ENCODE data around the gene FBXL16. TPM values are rescaled to one million over a fixed set of nuclear protein-coding genes. Genes with fewer than 3 reads are reported as not detected.

The FBXL16 gene
- total RNA-seq, 1 experiment from 2014 or later = 40.5 TPM

DNA sequence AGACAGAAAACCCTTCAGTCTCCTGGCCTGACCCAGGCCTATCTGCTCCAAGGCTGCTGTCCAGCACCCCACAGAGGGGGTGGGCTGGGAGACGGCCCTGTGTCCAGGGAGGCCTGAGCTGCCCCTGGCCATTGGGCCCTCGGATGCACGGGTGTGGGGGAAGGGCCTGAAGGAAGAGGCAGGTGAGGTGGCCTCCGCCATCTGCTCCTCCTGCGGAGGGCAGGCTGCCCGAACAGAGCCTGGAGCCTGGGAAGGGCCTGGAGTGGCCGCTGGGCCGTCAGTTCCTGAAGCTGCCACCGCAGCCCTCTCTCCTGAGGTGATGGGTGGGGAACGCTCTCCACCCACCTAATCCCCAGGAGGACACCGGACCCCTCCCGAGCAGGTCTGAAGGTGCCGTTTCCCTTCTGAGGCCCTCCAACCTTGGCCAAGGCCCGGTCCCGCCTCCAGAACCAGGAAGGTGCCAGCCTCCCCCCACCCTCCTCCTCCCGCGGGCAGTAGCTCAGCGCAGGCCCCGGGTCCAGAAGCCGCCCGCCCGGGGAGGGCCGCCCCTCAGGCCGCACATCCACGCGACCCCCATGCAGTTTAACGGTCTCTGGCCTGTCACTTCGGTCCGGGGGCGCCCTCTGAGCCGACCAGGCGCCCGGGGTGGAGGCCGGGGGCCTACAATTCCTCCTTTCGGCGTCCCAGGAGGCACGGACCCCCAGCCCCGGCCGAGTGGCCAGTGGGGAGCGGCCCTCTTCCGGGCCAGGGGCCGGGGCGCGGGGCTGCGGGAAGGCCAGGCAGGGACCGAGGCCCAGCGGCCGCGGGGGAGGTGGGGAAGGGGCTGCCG, 835 bp downstream of the FBXL16 start:
- H3K4me1 Mint-ChIP-seq (ENCODE audit: insufficient read depth, unreplicated experiment) = peaks cover 12% of the 10 kb centered on the region
- ChIA-PET POLR2A (interaction anchor here (0.9 to 3.2 kb wide), 11 partner anchors 8 to 62 kb away, joined by 3 to 24 read pairs (median 4); partner anchors contain the start of genes ANTKMT, CIAO3, METRN and WDR24), CTCF (interaction anchor here (0.5 to 1.5 kb wide), 5 partner anchors 10 to 352 kb away, joined by 3 to 6 read pairs (median 4); partner anchors contain the start of gene METRN)
- intact Hi-C loops (cut with micrococcal nuclease) = no loop called here
- H3K27ac Mint-ChIP-seq (ENCODE audit: low read depth, unreplicated experiment) = no peak overlapping the region
- H3K36me3 Mint-ChIP-seq (ENCODE audit: insufficient read depth, unreplicated experiment) = peaks cover 15% of the 10 kb centered on the region
- TF ChIP-seq, protein P1, sequence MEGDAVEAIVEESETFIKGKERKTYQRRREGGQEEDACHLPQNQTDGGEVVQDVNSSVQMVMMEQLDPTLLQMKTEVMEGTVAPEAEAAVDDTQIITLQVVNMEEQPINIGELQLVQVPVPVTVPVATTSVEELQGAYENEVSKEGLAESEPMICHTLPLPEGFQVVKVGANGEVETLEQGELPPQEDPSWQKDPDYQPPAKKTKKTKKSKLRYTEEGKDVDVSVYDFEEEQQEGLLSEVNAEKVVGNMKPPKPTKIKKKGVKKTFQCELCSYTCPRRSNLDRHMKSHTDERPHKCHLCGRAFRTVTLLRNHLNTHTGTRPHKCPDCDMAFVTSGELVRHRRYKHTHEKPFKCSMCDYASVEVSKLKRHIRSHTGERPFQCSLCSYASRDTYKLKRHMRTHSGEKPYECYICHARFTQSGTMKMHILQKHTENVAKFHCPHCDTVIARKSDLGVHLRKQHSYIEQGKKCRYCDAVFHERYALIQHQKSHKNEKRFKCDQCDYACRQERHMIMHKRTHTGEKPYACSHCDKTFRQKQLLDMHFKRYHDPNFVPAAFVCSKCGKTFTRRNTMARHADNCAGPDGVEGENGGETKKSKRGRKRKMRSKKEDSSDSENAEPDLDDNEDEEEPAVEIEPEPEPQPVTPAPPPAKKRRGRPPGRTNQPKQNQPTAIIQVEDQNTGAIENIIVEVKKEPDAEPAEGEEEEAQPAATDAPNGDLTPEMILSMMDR (IDR thresholded peaks at IDR 0.05; ENCODE audit: unreplicated experiment) = no peak
- no peaks in the 10 kb centered on the region for H3K9me3 Mint-ChIP-seq (ENCODE audit: unreplicated experiment)
- H3K27me3 Mint-ChIP-seq (ENCODE audit: insufficient read depth, unreplicated experiment) = no peaks in the 10 kb centered on the region
- no TSS peak for BruUV-seq (replicated peaks)
- peak overlapping the region; percentile 83 for H3K4me3 Mint-ChIP-seq (ENCODE audit: unreplicated experiment)
- no peak for DNase-seq (ENCODE audit: unreplicated experiment)

DNA sequence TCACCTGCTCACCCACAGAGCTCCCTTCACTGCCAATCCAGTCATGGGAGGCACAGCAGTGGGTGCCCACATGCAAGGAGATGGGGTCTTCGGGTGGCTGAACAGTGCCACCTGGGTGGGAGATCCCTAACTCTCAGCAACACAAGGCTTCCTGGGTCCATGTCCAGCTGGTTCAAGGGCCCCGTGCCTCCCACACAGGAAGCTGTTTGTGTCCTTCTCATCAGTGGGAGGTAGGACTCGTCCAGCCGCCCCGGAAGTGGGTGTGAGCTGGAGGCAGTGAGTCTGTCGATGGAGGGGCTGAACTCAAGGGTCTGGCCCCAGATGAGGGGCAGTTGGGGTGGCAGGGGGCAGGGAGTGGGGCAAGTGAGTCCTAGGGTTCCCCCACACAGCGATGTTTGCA, 1.6 kb downstream of the FBXL16 start:
- no peaks in the 10 kb centered on the region for H3K27me3 Mint-ChIP-seq (ENCODE audit: insufficient read depth, unreplicated experiment)
- H3K36me3 Mint-ChIP-seq (ENCODE audit: insufficient read depth, unreplicated experiment) = peaks cover 20% of the 10 kb centered on the region
- H3K27ac Mint-ChIP-seq (ENCODE audit: low read depth, unreplicated experiment) = no peak overlapping the region
- peak overlapping the region; percentile 83 for H3K4me3 Mint-ChIP-seq (ENCODE audit: unreplicated experiment)
- POLR2A ChIA-PET = interaction anchor here (0.5 to 3.2 kb wide), 11 partner anchors 9 to 1292 kb away, joined by 3 to 24 read pairs (median 4); partner anchors contain the start of genes ANTKMT, CIAO3, JMJD8 and METRN
- H3K4me1 Mint-ChIP-seq (ENCODE audit: insufficient read depth, unreplicated experiment) = peaks cover 12% of the 10 kb centered on the region
- CTCF ChIA-PET = interaction anchor here (0.5 to 1.5 kb wide), 10 partner anchors 8 to 1080 kb away, joined by 3 to 6 read pairs (median 3); partner anchors contain the start of genes ANTKMT, METRN and RHOT2
- no TSS peak for BruUV-seq (replicated peaks)
- intact Hi-C loops (cut with micrococcal nuclease) = no loop called here
- TF ChIP-seq, protein P1 (IDR thresholded peaks at IDR 0.05; ENCODE audit: unreplicated experiment) = no peak
- H3K9me3 Mint-ChIP-seq (ENCODE audit: unreplicated experiment) = no peaks in the 10 kb centered on the region
- no peak for DNase-seq (ENCODE audit: unreplicated experiment)

DNA sequence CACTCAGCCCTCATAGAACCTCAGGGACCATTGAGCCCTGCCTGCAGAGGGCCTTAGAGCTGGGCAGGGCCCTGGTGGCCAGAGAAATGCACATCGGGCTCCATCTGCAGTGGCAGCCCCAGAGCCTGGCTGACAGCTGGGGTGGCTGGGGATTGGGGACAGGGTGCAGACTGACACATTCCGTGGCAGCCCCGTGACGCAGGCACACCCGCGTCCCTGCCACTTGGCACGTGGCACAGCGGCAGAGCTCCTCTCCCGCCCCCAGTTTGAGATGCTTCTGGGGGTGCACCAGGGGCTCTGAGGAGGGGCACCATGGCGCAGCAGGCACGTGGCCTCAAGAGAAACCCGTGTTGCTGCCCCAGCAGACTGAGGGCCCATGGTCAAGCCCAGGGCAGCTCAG, 2.2 kb downstream of the FBXL16 start:
- Mint-ChIP-seq H3K27ac (ENCODE audit: low read depth, unreplicated experiment) (no peak overlapping the region), H3K9me3 (ENCODE audit: unreplicated experiment) (no peaks in the 10 kb centered on the region), H3K4me3 (ENCODE audit: unreplicated experiment) (no peak overlapping the region), H3K4me1 (ENCODE audit: insufficient read depth, unreplicated experiment) (peaks cover 10% of the 10 kb centered on the region), H3K27me3 (ENCODE audit: insufficient read depth, unreplicated experiment) (no peaks in the 10 kb centered on the region), H3K36me3 (ENCODE audit: insufficient read depth, unreplicated experiment) (peaks cover 26% of the 10 kb centered on the region)
- ChIA-PET CTCF (interaction anchor here (0.5 to 1.2 kb wide), 9 partner anchors 8 to 1081 kb away, joined by 3 read pairs; partner anchors contain the start of genes ANTKMT, RHOT2 and WDR90), POLR2A (interaction anchor here (0.5 to 3.2 kb wide), 13 partner anchors 8 to 1292 kb away, joined by 3 to 24 read pairs (median 4); partner anchors contain the start of genes ANTKMT, CIAO3, JMJD8 and METRN)
- BruUV-seq (replicated peaks) = no TSS peak
- TF ChIP-seq, protein P1 (IDR thresholded peaks at IDR 0.05; ENCODE audit: unreplicated experiment) = no peak
- intact Hi-C loops (cut with micrococcal nuclease) = no loop called here
- no peak for DNase-seq (ENCODE audit: unreplicated experiment)

GRCh38 chr16:702341-702740, 3.3 kb downstream of the FBXL16 start:
- Mint-ChIP-seq H3K36me3 (ENCODE audit: insufficient read depth, unreplicated experiment) (peaks cover 37% of the 10 kb centered on the region), H3K27ac (ENCODE audit: low read depth, unreplicated experiment) (no peak overlapping the region), H3K9me3 (ENCODE audit: unreplicated experiment) (no peaks in the 10 kb centered on the region), H3K27me3 (ENCODE audit: insufficient read depth, unreplicated experiment) (no peaks in the 10 kb centered on the region), H3K4me1 (ENCODE audit: insufficient read depth, unreplicated experiment) (no peaks in the 10 kb centered on the region), H3K4me3 (ENCODE audit: unreplicated experiment) (no peak overlapping the region)
- no TSS peak for BruUV-seq (replicated peaks)
- intact Hi-C loops (cut with micrococcal nuclease) = no loop called here
- ChIA-PET CTCF (no interaction called here), POLR2A (interaction anchor here (1.6 to 1.8 kb wide), 2 partner anchors 14 to 18 kb away, joined by 8 read pairs; partner anchors contain the start of genes JMJD8 and METRN)
- no peak for DNase-seq (ENCODE audit: unreplicated experiment)
- TF ChIP-seq, protein P1 (IDR thresholded peaks at IDR 0.05; ENCODE audit: unreplicated experiment) = no peak
